NCI-H1105 treated with DMSO at 0.1 percent for 48 hours (cell line): ENCODE data around the gene THAP7.
"Not testable (repeated sequence)": the region's sequence is repeated elsewhere in the genome, so short reads cannot be mapped to it uniquely, and the experiment has no call there.

Experiments used
- DNase-seq: peaks from one replicate; lab custom pipeline; 2025; lab: John Stamatoyannopoulos, UW

Gene THAP7

GRCh38 chr22:21001601-21002325 lies at the start of gene THAP7:
Gene THAP7 (minus strand): TSS chr22:21002118. CDS start chr22:21001911, 207 bp downstream.
- peak; percentile 89 for DNase-seq

GRCh38 chr22:21051145-21051830 lies 49.4 kb upstream of the THAP7 start:
- no peak for DNase-seq

GRCh38 chr22:21048965-21049364 lies 47.0 kb upstream of the THAP7 start:
- not testable (repeated sequence) for DNase-seq

- DNase-seq = not testable (repeated sequence)
Measured at GRCh38 chr22:21048448-21048847, 46.5 kb upstream of the THAP7 start.

- DNase-seq = no peak
Measured at GRCh38 chr22:21047730-21048129, 45.8 kb upstream of the THAP7 start.

- no peak for DNase-seq
Measured at GRCh38 chr22:21047035-21047661, 45.2 kb upstream of the THAP7 start.

GRCh38 chr22:21045585-21046294 lies 43.8 kb upstream of the THAP7 start, which contains the start of gene LRRC74B:
Gene LRRC74B (plus strand): TSS chr22:21045946. CDS start chr22:21045987, 41 bp downstream.
- peak; percentile 89 for DNase-seq

GRCh38 chr22:21044931-21045584 lies 43.1 kb upstream of the THAP7 start:
- DNase-seq = no peak

- no peak for DNase-seq
Measured at GRCh38 chr22:21043860-21044535, 42.1 kb upstream of the THAP7 start.

- no peak for DNase-seq
Measured at GRCh38 chr22:21042978-21043859, 41.3 kb upstream of the THAP7 start.

- DNase-seq = no peak
Measured at GRCh38 chr22:21041937-21042336, 40.0 kb upstream of the THAP7 start.

GRCh38 chr22:21039158-21039557 lies 37.2 kb upstream of the THAP7 start:
- not testable (repeated sequence) for DNase-seq

- no peak for DNase-seq
Measured at GRCh38 chr22:21038405-21038804, 36.5 kb upstream of the THAP7 start.

- DNase-seq = no peak
Measured at GRCh38 chr22:21034989-21035388, 33.1 kb upstream of the THAP7 start.

GRCh38 chr22:21033895-21034294 lies 32.0 kb upstream of the THAP7 start:
- DNase-seq = no peak

GRCh38 chr22:21032868-21033688 lies 31.2 kb upstream of the THAP7 start:
- no peak for DNase-seq

- peak; percentile 17 for DNase-seq
Measured at GRCh38 chr22:21032037-21032867, 30.3 kb upstream of the THAP7 start, which contains the start of gene SLC7A4. Gene SLC7A4 (minus strand): TSS chr22:21032561. CDS start chr22:21031812, 749 bp downstream.

GRCh38 chr22:21031545-21032036 lies 29.7 kb upstream of the THAP7 start:
- DNase-seq = no peak
